ENCODE results near the gene GRPEL1. TPM values are rescaled to one million over a fixed set of nuclear protein-coding genes. Genes with fewer than 3 reads are reported as not detected.

The GRPEL1 gene
- total RNA-seq, 1 experiment from 2014 or later: 46.6 TPM

GRCh38 chr4:7049739-7050138, 18.1 kb downstream of the GRPEL1 start:
- no TSS peak for BruUV-seq (replicated peaks)
- Histone ChIP-seq H3K27ac (ENCODE audit: low read length) (no peak overlapping the region), H3K27me3 (ENCODE audit: control insufficient read depth, insufficient read depth, low read length) (no peaks in the 10 kb centered on the region), H3K9me3 (ENCODE audit: control insufficient read depth, insufficient read depth, low read depth, low read length) (no peaks in the 10 kb centered on the region), H3K4me1 (ENCODE audit: control insufficient read depth, insufficient read depth, low read length) (peaks cover 20% of the 10 kb centered on the region), H3K36me3 (ENCODE audit: control insufficient read depth, insufficient read depth, low read length) (no peaks in the 10 kb centered on the region), H3K4me3 (ENCODE audit: low read depth in 2 of 2, low read length in 2 of 2) (no peak overlapping the region)
- DNase-seq (ENCODE audit: low read depth, low spot score): no peak
- no peak for TF ChIP-seq CTCF (IDR thresholded peaks at IDR 0.05)
- TF ChIP-seq POLR2AphosphoS5 (IDR thresholded peaks at IDR 0.05; ENCODE audit: low read depth, low read length): no peak
- TF ChIP-seq REST (IDR thresholded peaks at IDR 0.05; ENCODE audit: insufficient read depth in 1 of 2, low read depth in 2 of 2, low read length in 1 of 2): no peak
- TF ChIP-seq SIN3A (IDR thresholded peaks at IDR 0.05; ENCODE audit: borderline replicate concordance, insufficient read depth, low read depth, low read length): no peak
- TF ChIP-seq TCF7L2 (IDR thresholded peaks at IDR 0.05; ENCODE audit: low read depth, low read length): no peak
- CTCF ChIA-PET: interaction anchor here (0.5 kb wide), 1 partner anchor 40 kb away, joined by 10 read pairs; no protein-coding TSS in a partner anchor
- in situ Hi-C loops (cut with HindIII; ENCODE audit: low pct_unique_long_range_greater_than_20kb, low sequenced_read_pairs) (no loop called here), intact Hi-C loops (cut with micrococcal nuclease; ENCODE audit: unreplicated experiment) (no loop called here)
- ATAC-seq: no peak; the same call in 1 of the 2 replicates
- POLR2A ChIA-PET: no interaction called here

GRCh38 chr4:7049295-7049694, 18.6 kb downstream of the GRPEL1 start:
- Histone ChIP-seq H3K4me1 (ENCODE audit: control insufficient read depth, insufficient read depth, low read length) (peaks cover 21% of the 10 kb centered on the region), H3K27ac (ENCODE audit: low read length) (no peak overlapping the region), H3K9me3 (ENCODE audit: control insufficient read depth, insufficient read depth, low read depth, low read length) (no peaks in the 10 kb centered on the region), H3K36me3 (ENCODE audit: control insufficient read depth, insufficient read depth, low read length) (no peaks in the 10 kb centered on the region), H3K27me3 (ENCODE audit: control insufficient read depth, insufficient read depth, low read length) (no peaks in the 10 kb centered on the region), H3K4me3 (ENCODE audit: low read depth in 2 of 2, low read length in 2 of 2) (no peak overlapping the region)
- no peak for TF ChIP-seq SIN3A (IDR thresholded peaks at IDR 0.05; ENCODE audit: borderline replicate concordance, insufficient read depth, low read depth, low read length)
- TF ChIP-seq REST (IDR thresholded peaks at IDR 0.05; ENCODE audit: insufficient read depth in 1 of 2, low read depth in 2 of 2, low read length in 1 of 2): no peak
- no peak for TF ChIP-seq POLR2AphosphoS5 (IDR thresholded peaks at IDR 0.05; ENCODE audit: low read depth, low read length)
- no peak for TF ChIP-seq CTCF (IDR thresholded peaks at IDR 0.05)
- TF ChIP-seq TCF7L2 (IDR thresholded peaks at IDR 0.05; ENCODE audit: low read depth, low read length): no peak
- CTCF ChIA-PET: interaction anchor here (0.5 kb wide), 1 partner anchor 39 kb away, joined by 10 read pairs; no protein-coding TSS in a partner anchor
- in situ Hi-C loops (cut with HindIII; ENCODE audit: low pct_unique_long_range_greater_than_20kb, low sequenced_read_pairs): no loop called here
- no TSS peak for BruUV-seq (replicated peaks)
- intact Hi-C loops (cut with micrococcal nuclease; ENCODE audit: unreplicated experiment): no loop called here
- POLR2A ChIA-PET: no interaction called here
- DNase-seq (ENCODE audit: low read depth, low spot score): no peak
- no peak for ATAC-seq
